Gastroesophageal sphincter (tissue), 4 donors: Measurements from ENCODE around the gene SETBP1. TPM values are rescaled to one million over a fixed set of nuclear protein-coding genes. Genes with fewer than 3 reads are reported as not detected.

Experiments
- ATAC-seq: fragments of 150-250 bp; one replicate; pipeline ENCODE4 v1.9.1; 2016; ENCODE audit warnings: mild to moderate bottlenecking, moderate library complexity
- H3K27ac ChIP-seq, 4 donors: fragments of 200-600 bp; sonication (generic) in 3 of 4; 1 replicate in 3 of 4; 2 replicates in 1 of 4; pipeline ENCODE4 v1.5.1; 2016 to 2019
- H3K27me3 ChIP-seq: fragments of 200-600 bp; sonication (generic); one replicate; pipeline ENCODE4 v1.5.1; 2019
- H3K36me3 ChIP-seq, 2 donors: fragments of 200-600 bp; sonication (generic); one replicate each; pipeline ENCODE4 v1.5.1; 2019; ENCODE audit warnings: control low read depth in 1 of 2
- H3K4me1 ChIP-seq, 3 donors: fragments of 200-600 bp; sonication (generic); 1 replicate in 2 of 3; 2 replicates in 1 of 3; pipeline ENCODE4 v1.5.1; 2016 to 2019; ENCODE audit warnings: control low read depth in 2 of 3
- H3K4me3 ChIP-seq, 2 donors: fragments of 200-600 bp; sonication (generic); one replicate each; pipeline ENCODE4 v1.5.1; 2019; ENCODE audit warnings: mild to moderate bottlenecking in 1 of 2, moderate library complexity in 1 of 2
- H3K9me3 ChIP-seq, 3 donors: fragments of 200-600 bp; sonication (generic); one replicate each; pipeline ENCODE4 v1.5.1; 2017 to 2019; ENCODE audit warnings: control low read depth in 2 of 3
- CTCF ChIP-seq, 4 experiments: fragments of 200-600 bp in 2 of 4; fragments of 450-650 bp in 2 of 4; sonication (generic) in 1 of 4; IDR thresholded peaks; one replicate each; pipeline ENCODE4 v1.5.1; 2017 to 2019; ENCODE audit warnings: antibody characterized with exemption in 4 of 4, mild to moderate bottlenecking in 2 of 4, moderate library complexity in 2 of 4
- EP300 ChIP-seq: sonication (generic); formaldehyde crosslinking; IDR thresholded peaks from one replicate; pipeline ENCODE4 v1.6.1; 2017; ENCODE audit warnings: antibody characterized with exemption, mild to moderate bottlenecking
- POLR2A ChIP-seq, 2 donors: fragments of 450-650 bp; IDR thresholded peaks; one replicate each; pipeline ENCODE4 v1.6.1; 2017; ENCODE audit warnings: antibody characterized with exemption in 2 of 2, mild to moderate bottlenecking in 2 of 2, moderate library complexity in 1 of 2
- POLR2AphosphoS5 ChIP-seq: sonication (generic); formaldehyde crosslinking; IDR thresholded peaks from one replicate; pipeline ENCODE4 v1.6.1; 2017; ENCODE audit warnings: antibody characterized with exemption
- WGBS, 2 donors: methylation state at CpG; one replicate each; pipeline ENCODE4 v1.1.5; 2018; ENCODE audit warnings: low coverage in 1 of 2; 5-methylcytosine and 5-hydroxymethylcytosine counted together
- total RNA-seq, 4 donors: library from RNA; depleted of rRNA; stranded (reverse); fragments of >200 nt; gene quantifications; one replicate each; pipeline ENCODE4 v1.1.0, GENCODE V29; 2016

Gene SETBP1
- total RNA-seq, 4 donors from 2014 or later, result 42.5 to 87.6 (median 67.8) TPM

DNA sequence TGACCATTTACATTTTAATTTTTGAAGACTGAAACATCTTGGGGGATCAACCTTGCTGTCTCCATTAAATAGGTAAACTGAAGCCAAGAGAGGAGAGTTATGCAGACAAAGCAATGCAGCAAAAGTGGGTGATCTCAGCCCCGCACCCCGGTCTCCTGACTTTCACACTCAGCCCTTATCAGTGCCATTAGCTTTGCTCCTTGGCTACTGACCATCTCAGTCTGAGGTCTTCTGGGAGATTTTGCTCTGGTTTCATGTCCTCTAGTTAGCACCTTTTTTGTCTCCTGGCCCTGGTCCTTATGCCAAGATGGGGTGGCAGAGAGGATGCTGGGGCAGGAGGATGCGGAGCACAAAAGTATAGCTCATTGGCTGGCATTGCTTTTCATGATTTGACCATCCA lies 61.4 kb downstream of the SETBP1 start:
- H3K4me1 ChIP-seq, result peaks cover 9 to 67% (median 24%) of the 10 kb centered on the region in 3 donors
- no peak overlapping the region for H3K4me3 ChIP-seq
- peaks cover 0 to 3% of the 10 kb centered on the region in 2 donors for H3K36me3 ChIP-seq
- no peak for ATAC-seq
- TF ChIP-seq POLR2A (IDR thresholded peaks at IDR 0.05) (no peak), EP300 (no peak), POLR2AphosphoS5 (no peak), CTCF (IDR thresholded peaks at IDR 0.05) (no peak)
- H3K27ac ChIP-seq, result peak overlapping the region; percentile 45 to 82 (median 79)
- 82 to 93% methylated on average over 3 of the region's 3 CpGs for WGBS, 2 donors
- no peaks in the 10 kb centered on the region for H3K9me3 ChIP-seq
- no peaks in the 10 kb centered on the region for H3K27me3 ChIP-seq

- no peak for TF ChIP-seq POLR2A (IDR thresholded peaks at IDR 0.05)
- TF ChIP-seq POLR2AphosphoS5, result peak; percentile 49
- WGBS, 2 donors, result 2 to 10% methylated on average over 2 to 3 of the region's 3 CpGs
Observed at GRCh38 chr18:44742718-44743311, 62.1 kb downstream of the SETBP1 start.

GRCh38 chr18:44743631-44744030 lies 62.9 kb downstream of the SETBP1 start:
- Histone ChIP-seq H3K9me3 (no peaks in the 10 kb centered on the region), H3K27ac (peak overlapping the region; percentile 45 to 82 (median 79)), H3K4me3 (no peak overlapping the region), H3K36me3 (no peaks in the 10 kb centered on the region), H3K4me1 (peaks cover 9 to 80% (median 24%) of the 10 kb centered on the region in 3 donors), H3K27me3 (no peaks in the 10 kb centered on the region)
- ATAC-seq, result no peak
- TF ChIP-seq EP300 (no peak), CTCF (IDR thresholded peaks at IDR 0.05) (no peak), POLR2AphosphoS5 (no peak), POLR2A (IDR thresholded peaks at IDR 0.05) (no peak)
- 45 to 71% methylated on average over 2 of the region's 2 CpGs for WGBS, 2 donors

More at GRCh38 chr18:44742718-44743311, 62.1 kb downstream of the SETBP1 start:
- Histone ChIP-seq H3K36me3 (peaks cover 0 to under 1% of the 10 kb centered on the region in 2 donors), H3K4me1 (peaks cover 9 to 73% (median 24%) of the 10 kb centered on the region in 3 donors), H3K27me3 (no peaks in the 10 kb centered on the region), H3K4me3 (no peak overlapping the region), H3K9me3 (no peaks in the 10 kb centered on the region), H3K27ac (peak overlapping the region; percentile 45 to 82 (median 79))
- ATAC-seq, result peak; percentile 76

DNA sequence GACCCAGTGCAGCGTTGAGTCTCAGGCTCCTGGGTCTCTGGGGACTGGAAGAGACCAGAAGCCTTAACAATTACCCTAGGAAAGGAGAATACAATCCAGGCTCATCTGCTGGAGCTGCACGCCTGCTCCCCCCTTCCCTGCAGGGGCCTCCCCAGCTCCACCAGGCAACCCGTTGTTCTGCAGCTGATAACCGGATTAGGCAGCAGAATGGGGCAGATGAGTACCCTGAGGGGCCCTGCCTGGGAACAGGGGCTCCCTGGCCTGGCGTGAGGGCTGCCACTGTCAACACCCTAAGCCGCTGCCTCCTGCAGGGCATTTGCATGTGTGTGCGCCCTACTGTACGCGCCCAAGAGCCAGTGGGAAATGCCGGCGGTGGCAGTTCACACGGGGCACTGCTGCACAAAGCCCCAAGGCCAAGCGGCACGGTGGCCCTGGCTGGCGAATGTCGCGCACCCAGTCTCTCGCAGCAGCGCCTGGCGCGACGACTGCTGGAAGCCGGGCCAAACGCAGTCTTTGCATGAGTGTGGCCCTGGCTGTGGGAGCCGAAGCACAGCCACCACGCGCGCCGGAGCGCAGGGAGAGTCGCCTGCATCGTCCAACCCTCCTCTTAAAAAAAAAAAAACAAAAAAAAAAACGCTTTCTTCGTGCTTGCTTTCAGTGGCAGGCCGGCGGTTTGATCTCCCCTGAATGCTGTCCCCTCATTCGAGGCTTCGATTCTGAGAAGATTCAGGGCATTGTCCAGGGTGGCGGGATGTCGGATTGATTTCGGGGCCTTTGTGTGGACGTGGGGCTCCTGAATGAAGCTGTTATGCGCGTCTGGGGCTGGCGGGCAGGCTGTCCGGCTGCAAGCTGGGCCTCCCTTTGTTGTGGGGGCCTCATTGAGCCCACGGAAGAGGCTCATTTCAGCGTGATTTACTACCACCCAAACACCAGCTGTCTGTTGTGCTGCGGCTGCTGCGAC lies 63.8 kb downstream of the SETBP1 start:
- H3K27ac ChIP-seq, result peak overlapping the region in 3 of 4 donors; percentile 79 to 82 (median 79)
- 60 to 89% methylated on average over 1 to 21 of the region's 50 CpGs for WGBS, 2 donors
- no peaks in the 10 kb centered on the region for H3K36me3 ChIP-seq
- H3K4me3 ChIP-seq, result no peak overlapping the region
- TF ChIP-seq EP300 (no peak), CTCF (IDR thresholded peaks at IDR 0.05) (no peak), POLR2A (IDR thresholded peaks at IDR 0.05) (no peak), POLR2AphosphoS5 (no peak)
- H3K4me1 ChIP-seq, result peaks cover 9 to 75% (median 24%) of the 10 kb centered on the region in 3 donors
- no peaks in the 10 kb centered on the region for H3K27me3 ChIP-seq
- H3K9me3 ChIP-seq, result no peaks in the 10 kb centered on the region
- no peak for ATAC-seq

DNA sequence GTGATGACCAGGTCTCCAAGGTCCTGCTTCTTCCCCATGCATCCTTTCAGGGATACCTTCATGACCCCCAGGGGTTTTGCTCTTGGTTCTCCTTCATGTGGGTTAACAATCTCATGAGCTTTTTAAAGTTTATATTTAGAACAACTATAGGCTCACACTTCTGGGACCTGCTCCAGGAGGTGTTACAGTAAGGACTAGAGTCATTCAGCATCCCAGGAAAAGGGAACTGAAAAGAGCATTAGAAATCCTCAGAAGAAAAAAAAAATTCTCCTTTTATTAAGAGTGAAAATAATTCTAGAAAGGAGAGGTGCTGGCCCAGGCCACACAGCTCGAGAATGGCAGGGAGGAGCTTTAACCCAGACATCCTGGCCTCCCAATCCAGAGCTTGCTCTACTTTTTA lies 66.5 kb downstream of the SETBP1 start:
- no peaks in the 10 kb centered on the region for H3K27me3 ChIP-seq
- H3K4me1 ChIP-seq, result peaks cover 8 to 54% (median 13%) of the 10 kb centered on the region in 3 donors
- WGBS, 2 donors, result 0 to 13% methylated on average over 1 of the region's 1 CpG
- ATAC-seq, result no peak
- no peak overlapping the region for H3K4me3 ChIP-seq
- peak overlapping the region in 3 of 4 donors; percentile 18 to 24 (median 19) for H3K27ac ChIP-seq
- no peaks in the 10 kb centered on the region for H3K36me3 ChIP-seq
- no peaks in the 10 kb centered on the region for H3K9me3 ChIP-seq
- TF ChIP-seq POLR2A (IDR thresholded peaks at IDR 0.05) (no peak), EP300 (no peak), CTCF (IDR thresholded peaks at IDR 0.05) (no peak), POLR2AphosphoS5 (no peak)
